Common myeloid progenitor, CD34-positive (primary cell): ENCODE measurements around the gene METAP2.

Source experiments
- CTCF ChIA-PET: fragments of 350-600 bp; sonication (Branson Sonifier 250); formaldehyde crosslinking; loops from one replicate; lab custom pipeline; 2021; ENCODE audit warnings: antibody characterized with exemption; lab: Charles Lee
- POLR2A ChIA-PET: fragments of 350-600 bp; sonication (Branson Sonifier 250); formaldehyde crosslinking; loops from one replicate; lab custom pipeline; 2021; ENCODE audit warnings: antibody characterized with exemption; lab: Charles Lee
- DNase-seq, 3 donors: peaks; one replicate each; pipeline versions ENCODE4 v3.0.0 to v3.0.0-alpha.2; 2013
- H3K27ac ChIP-seq, 2 experiments: 1 replicate in 1 of 2; 2 replicates in 1 of 2; pipeline ENCODE4 v1.7.0; 2013; ENCODE audit warnings: inconsistent platforms in 2 of 2, low read length in 2 of 2, mild to moderate bottlenecking in 2 of 2, low read depth in 1 of 2, moderate library complexity in 1 of 2; ENCODE audit not compliant: severe bottlenecking in 2 of 2, insufficient read depth in 1 of 2, poor library complexity in 1 of 2
- H3K27me3 ChIP-seq, 5 experiments: replicated peaks in 2 of 5; 1 replicate in 3 of 5; 2 replicates in 2 of 5; pipeline versions ENCODE4 v1.6.1 to v1.7.0; 2013; ENCODE audit warnings: low read length in 4 of 5, mild to moderate bottlenecking in 2 of 5, moderate library complexity in 2 of 5, inconsistent platforms in 1 of 5; ENCODE audit not compliant: insufficient read depth in 5 of 5, control insufficient read depth in 4 of 5
- H3K36me3 ChIP-seq, 4 experiments: 1 replicate in 2 of 4; 2 replicates in 2 of 4; pipeline versions ENCODE4 v1.6.1 to v1.7.0; 2013; ENCODE audit warnings: low read length in 3 of 4, control low read depth in 1 of 4, mild to moderate bottlenecking in 1 of 4; ENCODE audit not compliant: control insufficient read depth in 4 of 4, insufficient read depth in 4 of 4
- H3K4me1 ChIP-seq, 4 experiments: 1 replicate in 3 of 4; 2 replicates in 1 of 4; pipeline versions ENCODE4 v1.6.1 to v1.7.1; 2013; ENCODE audit warnings: low read length in 3 of 4, mild to moderate bottlenecking in 3 of 4, control low read depth in 1 of 4, inconsistent platforms in 1 of 4, moderate library complexity in 1 of 4; ENCODE audit not compliant: control insufficient read depth in 4 of 4, insufficient read depth in 4 of 4; ENCODE audit errors: control extremely low read depth in 1 of 4
- H3K4me3 ChIP-seq, 7 experiments: 1 replicate in 4 of 7; 2 replicates in 3 of 7; pipeline versions ENCODE4 v1.5.1 to v1.7.0; 2013; ENCODE audit warnings: mild to moderate bottlenecking in 7 of 7, low read length in 6 of 7, moderate library complexity in 6 of 7, inconsistent platforms in 2 of 7, low read depth in 2 of 7, control low read depth in 1 of 7; ENCODE audit not compliant: insufficient read depth in 4 of 7, control insufficient read depth in 1 of 7; ENCODE audit errors: extremely low read depth in 1 of 7
- H3K9me3 ChIP-seq, 5 experiments: 1 replicate in 4 of 5; 2 replicates in 1 of 5; pipeline versions ENCODE4 v1.6.1 to v1.7.1; 2013; ENCODE audit warnings: low read length in 4 of 5, mild to moderate bottlenecking in 2 of 5, inconsistent platforms in 1 of 5, low read depth in 1 of 5, moderate library complexity in 1 of 5; ENCODE audit not compliant: control insufficient read depth in 4 of 5, insufficient read depth in 2 of 5; ENCODE audit errors: control extremely low read depth in 1 of 5
- WGBS: methylation state at CpG from one replicate; pipeline ENCODE4 v1.1.5; 2013; ENCODE audit not compliant: insufficient coverage; 5-methylcytosine and 5-hydroxymethylcytosine counted together

METAP2 gene

GRCh38 chr12:95499772-95500171 is 25.8 kb downstream of the METAP2 start:
- ChIA-PET CTCF (no interaction called here), POLR2A (no interaction called here)
- Histone ChIP-seq H3K36me3 (peaks cover 38 to 90% (median 66%) of the 10 kb centered on the region in 4 experiments), H3K4me3 (no peak overlapping the region), H3K4me1 (no peaks in the 10 kb centered on the region), H3K27ac (no peak overlapping the region), H3K9me3 (peaks cover 0 to 7% (median 5%) of the 10 kb centered on the region in 5 experiments), H3K27me3 (no peaks in the 10 kb centered on the region)
- DNase-seq, result no peak
- no CpG with 5 or more reads among the region's 2 CpGs for WGBS

GRCh38 chr12:95504140-95504539 is 30.2 kb downstream of the METAP2 start:
- Histone ChIP-seq H3K4me3 (no peak overlapping the region), H3K27ac (no peak overlapping the region), H3K4me1 (no peaks in the 10 kb centered on the region), H3K27me3 (no peaks in the 10 kb centered on the region), H3K9me3 (peaks cover 0 to 2% (median 0%) of the 10 kb centered on the region in 5 experiments), H3K36me3 (peaks cover 29 to 84% (median 51%) of the 10 kb centered on the region in 4 experiments)
- no peak for DNase-seq
- ChIA-PET POLR2A (no interaction called here), CTCF (interaction anchor here (0.7 kb wide), 1 partner anchor 715 kb away, joined by 3 read pairs; no protein-coding TSS in a partner anchor)
- 100% methylated on average over 3 of the region's 4 CpGs for WGBS

DNA sequence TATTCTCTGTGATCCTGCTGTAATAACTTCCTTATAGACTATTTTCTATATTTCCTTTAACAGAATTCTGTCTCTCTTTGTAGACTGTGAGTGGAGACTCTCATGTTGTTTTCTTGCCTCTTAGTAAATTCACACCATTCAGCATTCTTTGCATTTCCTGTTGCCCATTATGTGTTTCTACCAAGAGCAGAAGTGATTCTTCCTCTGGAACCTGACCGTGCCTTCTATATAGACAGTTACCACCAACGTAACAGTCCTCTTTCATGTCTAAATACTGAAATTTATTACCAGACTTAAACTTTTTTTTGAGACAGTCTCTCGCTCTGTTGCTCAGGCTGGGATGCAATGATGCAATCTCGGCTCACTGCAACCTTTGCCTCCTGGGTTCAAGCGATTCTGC is 31.1 kb downstream of the METAP2 start:
- Histone ChIP-seq H3K27me3 (no peaks in the 10 kb centered on the region), H3K4me3 (no peak overlapping the region), H3K4me1 (no peaks in the 10 kb centered on the region), H3K27ac (no peak overlapping the region), H3K36me3 (peaks cover 26 to 75% (median 50%) of the 10 kb centered on the region in 4 experiments), H3K9me3 (no peaks in the 10 kb centered on the region)
- WGBS, result 98% methylated on average over 5 of the region's 5 CpGs
- no peak for DNase-seq
- ChIA-PET CTCF (no interaction called here), POLR2A (no interaction called here)

- WGBS, result 90% methylated on average over 5 of the region's 10 CpGs
- H3K27ac ChIP-seq, result no peak overlapping the region
- ChIA-PET POLR2A (no interaction called here), CTCF (no interaction called here)
- H3K27me3 ChIP-seq, result no peaks in the 10 kb centered on the region
- peaks cover 26 to 79% (median 54%) of the 10 kb centered on the region in 4 experiments for H3K36me3 ChIP-seq
- DNase-seq, result no peak
- H3K4me1 ChIP-seq, result no peaks in the 10 kb centered on the region
- no peak overlapping the region for H3K4me3 ChIP-seq
- H3K9me3 ChIP-seq, result no peaks in the 10 kb centered on the region
Observed at GRCh38 chr12:95506707-95507523, 33.0 kb downstream of the METAP2 start.

DNA sequence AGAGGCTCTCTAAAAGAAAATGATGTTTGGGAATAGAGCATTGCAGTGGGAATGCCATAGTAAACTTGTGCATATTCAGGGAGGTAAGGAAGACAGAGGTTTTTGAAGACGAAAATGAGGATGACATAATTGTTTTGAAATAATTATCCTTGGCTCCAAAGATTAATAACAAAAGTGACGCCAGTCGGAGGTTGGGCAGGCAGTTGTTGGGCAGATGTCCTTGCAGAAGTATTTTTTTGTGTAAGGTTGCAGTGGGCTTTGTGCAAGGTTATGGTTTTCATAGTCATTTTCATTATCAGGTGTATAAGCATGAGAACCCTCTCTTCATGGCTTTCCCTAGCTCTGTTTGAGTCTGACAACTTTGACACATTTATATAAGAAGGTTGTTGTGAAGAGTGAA is 35.3 kb downstream of the METAP2 start:
- Histone ChIP-seq H3K27me3 (no peaks in the 10 kb centered on the region), H3K27ac (no peak overlapping the region), H3K4me1 (no peaks in the 10 kb centered on the region), H3K36me3 (peaks cover 26 to 79% (median 57%) of the 10 kb centered on the region in 4 experiments), H3K4me3 (no peak overlapping the region), H3K9me3 (no peaks in the 10 kb centered on the region)
- ChIA-PET POLR2A (no interaction called here), CTCF (no interaction called here)
- no peak for DNase-seq
- WGBS, result 100% methylated on average over 3 of the region's 3 CpGs

GRCh38 chr12:95511977-95512376 is 38.0 kb downstream of the METAP2 start:
- ChIA-PET CTCF (no interaction called here), POLR2A (no interaction called here)
- no peak for DNase-seq
- H3K27me3 ChIP-seq, result no peaks in the 10 kb centered on the region
- no peaks in the 10 kb centered on the region for H3K9me3 ChIP-seq
- no peaks in the 10 kb centered on the region for H3K4me1 ChIP-seq
- 100% methylated on average over 1 of the region's 1 CpG for WGBS
- no peak overlapping the region for H3K4me3 ChIP-seq
- H3K36me3 ChIP-seq, result peaks cover 15 to 70% (median 44%) of the 10 kb centered on the region in 4 experiments
- H3K27ac ChIP-seq, result no peak overlapping the region

DNA sequence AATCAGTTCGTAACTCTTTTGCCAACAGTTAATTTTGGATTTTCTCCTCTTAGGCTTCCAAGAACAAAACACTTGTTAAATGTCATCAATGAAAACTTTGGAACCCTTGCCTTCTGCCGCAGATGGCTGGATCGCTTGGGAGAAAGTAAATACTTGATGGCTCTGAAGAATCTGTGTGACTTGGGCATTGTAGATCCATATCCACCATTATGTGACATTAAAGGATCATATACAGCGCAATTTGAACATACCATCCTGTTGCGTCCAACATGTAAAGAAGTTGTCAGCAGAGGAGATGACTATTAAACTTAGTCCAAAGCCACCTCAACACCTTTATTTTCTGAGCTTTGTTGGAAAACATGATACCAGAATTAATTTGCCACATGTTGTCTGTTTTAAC is 39.6 kb downstream of the METAP2 start:
- no peak overlapping the region for H3K27ac ChIP-seq
- peaks cover 13 to 55% (median 37%) of the 10 kb centered on the region in 4 experiments for H3K36me3 ChIP-seq
- H3K9me3 ChIP-seq, result no peaks in the 10 kb centered on the region
- 97% methylated on average over 5 of the region's 5 CpGs for WGBS
- no peaks in the 10 kb centered on the region for H3K27me3 ChIP-seq
- POLR2A ChIA-PET, result no interaction called here
- no peaks in the 10 kb centered on the region for H3K4me1 ChIP-seq
- no peak for DNase-seq
- CTCF ChIA-PET, result interaction anchor here (0.9 to 1.3 kb wide), 3 partner anchors 12 to 20 kb away, joined by 3 to 6 read pairs (median 3); no protein-coding TSS in a partner anchor
- H3K4me3 ChIP-seq, result no peak overlapping the region
